Effector memory CD4-positive, alpha-beta T cell (primary cell): ENCODE measurements around the gene TMEM236.
"Not testable (repeated sequence)": the region's sequence is repeated elsewhere in the genome, so short reads cannot be mapped to it uniquely, and the experiment has no call there.

Experiments
- DNase-seq, 3 donors: peaks; one replicate each; pipeline ENCODE4 v3.0.0-alpha.2; 2020
- H3K27ac ChIP-seq: 2 replicates; pipeline ENCODE4 v1.7.0; 2013; ENCODE audit warnings: mild to moderate bottlenecking, low read length, moderate library complexity; ENCODE audit not compliant: insufficient read depth, poor library complexity, severe bottlenecking
- H3K27me3 ChIP-seq: replicated peaks from 2 replicates; pipeline ENCODE4 v1.7.0; 2013; ENCODE audit warnings: mild to moderate bottlenecking, low read length; ENCODE audit not compliant: insufficient read depth, control insufficient read depth, poor library complexity, severe bottlenecking
- H3K36me3 ChIP-seq: 2 replicates; pipeline ENCODE4 v1.7.0; 2013; ENCODE audit warnings: mild to moderate bottlenecking, low read length, moderate library complexity; ENCODE audit not compliant: control insufficient read depth, insufficient read depth
- H3K4me1 ChIP-seq: 2 replicates; pipeline ENCODE4 v1.7.0; 2013; ENCODE audit warnings: low read length, mild to moderate bottlenecking; ENCODE audit not compliant: control insufficient read depth, insufficient read depth, poor library complexity, severe bottlenecking
- H3K4me3 ChIP-seq: 2 replicates; pipeline ENCODE4 v1.7.0; 2013; ENCODE audit warnings: low read length, low read depth, mild to moderate bottlenecking; ENCODE audit not compliant: insufficient read depth, poor library complexity, severe bottlenecking
- H3K9me3 ChIP-seq: 2 replicates; pipeline ENCODE4 v1.7.0; 2013; ENCODE audit warnings: mild to moderate bottlenecking, low read length, moderate library complexity; ENCODE audit not compliant: control insufficient read depth
- total RNA-seq, 3 donors: gene quantifications; one replicate each; lab custom pipeline; 2026; lab: John Stamatoyannopoulos, UW

TMEM236 gene
- total RNA-seq: 0 to 0.52 (median 0.35) reads per million in 3 donors

- H3K27me3 ChIP-seq: no peaks in the 10 kb centered on the region
- H3K9me3 ChIP-seq: no peaks in the 10 kb centered on the region
- no peaks in the 10 kb centered on the region for H3K36me3 ChIP-seq
- H3K27ac ChIP-seq: no peak within 1 kb of the TSS
- DNase-seq: no peak
- H3K4me1 ChIP-seq: no peaks in the 10 kb centered on the region
- H3K4me3 ChIP-seq: no peak within 1 kb of the TSS
Observed at GRCh38 chr10:17751781-17752445, at the start of gene TMEM236. TMEM236 (plus strand) TSS chr10:17752201; CDS start chr10:17752296, 95 bp downstream.

- Histone ChIP-seq H3K9me3 (no peaks in the 10 kb centered on the region), H3K36me3 (peaks cover 21% of the 10 kb centered on the region), H3K27ac (no peak overlapping the region), H3K4me1 (no peaks in the 10 kb centered on the region), H3K4me3 (no peak overlapping the region), H3K27me3 (no peaks in the 10 kb centered on the region)
- no peak for DNase-seq
Observed at GRCh38 chr10:17703706-17704105, 48.3 kb upstream of the TMEM236 start.

GRCh38 chr10:17708821-17709220 is 43.2 kb upstream of the TMEM236 start:
- H3K36me3 ChIP-seq: peaks cover 45% of the 10 kb centered on the region
- no peaks in the 10 kb centered on the region for H3K4me1 ChIP-seq
- no peaks in the 10 kb centered on the region for H3K9me3 ChIP-seq
- DNase-seq: no peak
- H3K4me3 ChIP-seq: no peak overlapping the region
- H3K27me3 ChIP-seq: no peaks in the 10 kb centered on the region
- H3K27ac ChIP-seq: no peak overlapping the region

- Histone ChIP-seq H3K9me3 (no peaks in the 10 kb centered on the region), H3K4me3 (no peak overlapping the region), H3K4me1 (no peaks in the 10 kb centered on the region), H3K27ac (no peak overlapping the region), H3K27me3 (no peaks in the 10 kb centered on the region), H3K36me3 (peaks cover 52% of the 10 kb centered on the region)
- DNase-seq: no peak
Observed at GRCh38 chr10:17709492-17709891, 42.5 kb upstream of the TMEM236 start.

- Histone ChIP-seq H3K36me3 (peaks cover 59% of the 10 kb centered on the region), H3K4me1 (no peaks in the 10 kb centered on the region), H3K27ac (no peak overlapping the region), H3K9me3 (no peaks in the 10 kb centered on the region), H3K27me3 (no peaks in the 10 kb centered on the region), H3K4me3 (no peak overlapping the region)
- no peak for DNase-seq
Observed at GRCh38 chr10:17710181-17710580, 41.8 kb upstream of the TMEM236 start.

GRCh38 chr10:17712053-17712452 is 39.9 kb upstream of the TMEM236 start:
- H3K36me3 ChIP-seq: peaks cover 55% of the 10 kb centered on the region
- DNase-seq: no peak
- H3K4me1 ChIP-seq: no peaks in the 10 kb centered on the region
- H3K27me3 ChIP-seq: no peaks in the 10 kb centered on the region
- H3K4me3 ChIP-seq: no peak overlapping the region
- no peaks in the 10 kb centered on the region for H3K9me3 ChIP-seq
- H3K27ac ChIP-seq: no peak overlapping the region

GRCh38 chr10:17712717-17713471 is 39.1 kb upstream of the TMEM236 start:
- H3K27ac ChIP-seq: no peak overlapping the region
- H3K9me3 ChIP-seq: no peaks in the 10 kb centered on the region
- H3K4me1 ChIP-seq: no peaks in the 10 kb centered on the region
- no peaks in the 10 kb centered on the region for H3K27me3 ChIP-seq
- H3K4me3 ChIP-seq: no peak overlapping the region
- peaks cover 55% of the 10 kb centered on the region for H3K36me3 ChIP-seq
- DNase-seq: no peak

- DNase-seq: no peak
- Histone ChIP-seq H3K36me3 (peaks cover 51% of the 10 kb centered on the region), H3K27me3 (no peaks in the 10 kb centered on the region)
Observed at GRCh38 chr10:17713758-17714157, 38.2 kb upstream of the TMEM236 start.

GRCh38 chr10:17716161-17716560 is 35.8 kb upstream of the TMEM236 start:
- H3K27me3 ChIP-seq: no peaks in the 10 kb centered on the region
- DNase-seq: no peak
- no peak overlapping the region for H3K27ac ChIP-seq
- H3K36me3 ChIP-seq: peaks cover 34% of the 10 kb centered on the region
- no peaks in the 10 kb centered on the region for H3K9me3 ChIP-seq
- no peaks in the 10 kb centered on the region for H3K4me1 ChIP-seq
- H3K4me3 ChIP-seq: no peak overlapping the region

More at GRCh38 chr10:17713758-17714157, 38.2 kb upstream of the TMEM236 start:
- Histone ChIP-seq H3K9me3 (no peaks in the 10 kb centered on the region), H3K4me3 (no peak overlapping the region), H3K4me1 (no peaks in the 10 kb centered on the region), H3K27ac (no peak overlapping the region)

- DNase-seq, H3K27me3 ChIP-seq, H3K4me1 ChIP-seq: not testable (repeated sequence)
Observed at GRCh38 chr10:17722317-17723014, 29.5 kb upstream of the TMEM236 start.

More at GRCh38 chr10:17722317-17723014, 29.5 kb upstream of the TMEM236 start:
- H3K4me3 ChIP-seq, H3K9me3 ChIP-seq, H3K36me3 ChIP-seq, H3K27ac ChIP-seq: not testable (repeated sequence)
